ENCODE results near the gene PAX3.
A peak's percentile ranks its signal among the peaks of the same experiment; 100 is the strongest.

PAX3 gene

DNA sequence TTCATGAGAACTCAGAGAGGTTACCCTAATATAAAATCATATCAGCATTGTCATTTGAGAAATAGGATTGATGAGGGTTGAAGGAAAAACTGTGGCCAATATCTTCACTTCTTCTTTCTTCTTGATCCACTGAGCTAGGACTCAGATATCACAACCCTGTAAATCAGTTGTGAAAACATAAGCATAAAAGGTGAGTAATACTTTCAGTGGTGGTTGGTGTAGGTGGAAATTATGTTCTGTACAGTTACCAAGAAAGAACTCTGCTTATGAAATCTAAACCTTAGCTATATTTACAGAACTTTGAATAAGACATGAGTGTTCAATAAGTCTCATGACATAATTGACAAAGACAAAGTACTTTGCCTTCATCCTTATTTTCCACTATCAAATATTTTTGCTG lies 56.3 kb downstream of the PAX3 start:
- Histone ChIP-seq H2BK15ac (replicated peaks; ENCODE audit: low read depth) (no peak overlapping the region), H3K79me1 (ENCODE audit: low read length) (no peaks in the 10 kb centered on the region), H3K56ac (ENCODE audit: low read length) (no peak overlapping the region), H3K18ac (ENCODE audit: low read length) (no peak overlapping the region), H2BK120ac (ENCODE audit: low read depth, low read length) (no peak overlapping the region), H3K4ac (ENCODE audit: low read depth, low read length) (no peak overlapping the region), H3K4me2 (ENCODE audit: low read length) (no peak overlapping the region), H4K8ac (ENCODE audit: low read depth, low read length) (no peak overlapping the region), H2BK5ac (ENCODE audit: low read length) (no peak overlapping the region), H4K5ac (ENCODE audit: low read length) (no peak overlapping the region), H2AK5ac (ENCODE audit: low read length) (no peak overlapping the region), H3K23ac (ENCODE audit: low read length) (no peak overlapping the region), H3K4me1 (ENCODE audit: control insufficient read depth, low read depth, low read length) (peaks cover 10% of the 10 kb centered on the region), H3K9ac (ENCODE audit: low read length) (no peak overlapping the region), H3K4me3 (ENCODE audit: low read length) (no peak overlapping the region), H3K36me3 (ENCODE audit: control insufficient read depth, insufficient read depth, low read length) (no peaks in the 10 kb centered on the region), H3K27me3 (ENCODE audit: insufficient read depth, low read length, poor library complexity) (no peaks in the 10 kb centered on the region), H3K27ac (ENCODE audit: low read depth, low read length) (no peak overlapping the region), H3K79me2 (ENCODE audit: control insufficient read depth, insufficient read depth, low read length) (no peaks in the 10 kb centered on the region)
- DNase-seq: no peak

DNA sequence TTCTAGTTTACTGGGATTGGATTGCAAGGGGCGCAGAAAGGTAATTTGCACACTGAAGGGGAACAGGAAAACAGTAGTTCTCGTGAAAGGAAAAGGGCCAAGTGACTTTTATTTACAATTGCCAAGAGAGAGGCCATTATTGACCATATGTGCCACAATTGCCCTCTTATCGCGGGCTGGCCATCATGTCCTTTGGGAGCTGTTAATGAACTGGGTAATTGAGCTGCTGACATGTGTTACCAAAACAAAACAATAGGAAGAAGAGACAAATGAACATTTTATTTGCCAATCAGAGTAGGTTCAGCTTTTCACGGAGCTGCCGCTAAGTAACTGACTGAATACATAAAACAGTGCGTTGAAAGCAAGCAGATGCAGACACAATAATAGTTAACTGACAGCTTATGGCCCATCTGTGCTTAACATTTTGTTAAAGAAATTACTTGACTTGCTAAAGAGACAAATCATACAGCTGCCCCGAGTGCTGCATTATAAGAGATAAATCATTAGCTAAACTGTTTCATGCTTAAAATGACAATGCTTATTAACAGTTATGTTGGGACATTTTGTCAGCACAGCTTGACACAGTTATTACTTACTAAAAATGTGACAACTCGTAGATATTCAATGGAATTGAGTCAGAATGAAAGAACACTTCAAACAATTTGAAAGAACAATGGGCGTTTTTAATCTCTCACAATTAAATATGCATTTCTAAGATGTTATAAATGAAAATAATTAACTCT lies 57.5 kb downstream of the PAX3 start:
- Histone ChIP-seq H3K23ac (ENCODE audit: low read length) (no peak overlapping the region), H3K27me3 (ENCODE audit: insufficient read depth, low read length, poor library complexity) (no peaks in the 10 kb centered on the region), H3K18ac (ENCODE audit: low read length) (no peak overlapping the region), H2BK5ac (ENCODE audit: low read length) (no peak overlapping the region), H2BK15ac (replicated peaks; ENCODE audit: low read depth) (no peak overlapping the region), H3K4me1 (ENCODE audit: control insufficient read depth, low read depth, low read length) (peaks cover 10% of the 10 kb centered on the region), H2BK120ac (ENCODE audit: low read depth, low read length) (no peak overlapping the region), H3K36me3 (ENCODE audit: control insufficient read depth, insufficient read depth, low read length) (no peaks in the 10 kb centered on the region), H3K4me2 (ENCODE audit: low read length) (no peak overlapping the region), H3K56ac (ENCODE audit: low read length) (no peak overlapping the region), H4K5ac (ENCODE audit: low read length) (no peak overlapping the region), H3K9ac (ENCODE audit: low read length) (no peak overlapping the region), H3K27ac (ENCODE audit: low read depth, low read length) (no peak overlapping the region), H3K79me2 (ENCODE audit: control insufficient read depth, insufficient read depth, low read length) (no peaks in the 10 kb centered on the region), H3K79me1 (ENCODE audit: low read length) (no peaks in the 10 kb centered on the region), H4K8ac (ENCODE audit: low read depth, low read length) (no peak overlapping the region), H3K4ac (ENCODE audit: low read depth, low read length) (no peak overlapping the region), H3K4me3 (ENCODE audit: low read length) (no peak overlapping the region), H2AK5ac (ENCODE audit: low read length) (no peak overlapping the region)
- DNase-seq: peak; percentile 82
- WGBS (ENCODE audit: extremely low coverage, insufficient coverage, low lambda C conversion rate): no CpG with 5 or more reads among the region's 10 CpGs

DNA sequence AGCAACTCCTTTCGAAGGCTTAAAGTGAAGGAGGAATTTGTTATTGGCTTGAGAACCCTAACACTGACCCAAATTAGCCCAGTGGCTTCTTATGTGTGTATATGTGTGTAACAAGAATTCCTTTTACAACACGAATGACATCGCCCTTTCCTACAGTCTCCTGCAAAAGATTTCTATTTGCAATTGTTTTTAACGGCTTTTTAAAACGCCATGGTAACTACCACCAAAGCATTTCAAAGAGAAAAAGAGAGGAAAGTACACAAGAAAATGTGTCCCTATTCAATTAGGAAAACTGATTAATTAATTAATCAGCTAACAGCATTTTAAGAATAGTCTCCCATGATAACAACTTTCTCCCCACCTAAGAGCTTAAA lies 58.1 kb downstream of the PAX3 start:
- H3K4me3 ChIP-seq (ENCODE audit: low read length): no peak overlapping the region
- no peak overlapping the region for H2AK5ac ChIP-seq (ENCODE audit: low read length)
- no CpG with 5 or more reads among the region's 5 CpGs for WGBS (ENCODE audit: extremely low coverage, insufficient coverage, low lambda C conversion rate)

DNA sequence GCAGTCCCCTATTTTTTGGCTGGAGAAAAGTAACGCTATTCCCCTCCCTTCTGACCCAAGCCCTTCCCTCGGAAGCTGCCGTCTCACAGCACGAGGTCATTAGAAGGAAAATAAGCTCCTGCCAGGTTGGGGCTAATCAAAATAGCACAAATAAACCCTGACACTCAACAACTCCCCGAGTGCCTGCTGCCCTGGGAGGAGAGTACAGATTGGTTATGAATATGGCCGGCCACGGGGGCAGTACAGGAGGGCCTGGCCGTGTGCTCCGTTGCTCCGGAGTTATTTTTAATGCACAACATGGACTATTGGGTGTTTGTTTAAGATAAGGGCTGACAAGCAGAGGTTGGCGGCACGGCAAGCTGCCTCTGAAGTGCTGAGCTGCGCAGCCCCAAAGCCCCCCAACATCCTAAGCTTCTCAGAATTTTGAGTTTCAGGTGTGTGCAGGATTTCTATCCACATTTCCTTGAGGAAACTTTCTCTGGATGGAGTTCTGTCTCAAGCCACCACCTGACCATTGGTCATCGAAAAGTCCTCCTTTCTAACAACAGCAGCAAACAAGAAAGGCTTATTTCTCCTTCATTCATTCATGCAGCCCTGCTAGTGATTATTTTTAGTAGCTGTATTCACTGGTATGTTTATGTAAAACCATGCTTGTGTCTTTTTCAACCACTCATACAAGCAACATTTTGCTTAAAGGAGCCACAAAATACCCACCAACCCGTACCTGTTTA lies 58.7 kb downstream of the PAX3 start:
- no peak overlapping the region for H2AK5ac ChIP-seq (ENCODE audit: low read length)
- no peak overlapping the region for H2BK120ac ChIP-seq (ENCODE audit: low read depth, low read length)
- H3K9ac ChIP-seq (ENCODE audit: low read length): no peak overlapping the region
- no peak overlapping the region for H2BK5ac ChIP-seq (ENCODE audit: low read length)
- H3K79me1 ChIP-seq (ENCODE audit: low read length): no peaks in the 10 kb centered on the region
- H2BK15ac ChIP-seq (replicated peaks; ENCODE audit: low read depth): no peak overlapping the region
- H3K4ac ChIP-seq (ENCODE audit: low read depth, low read length): no peak overlapping the region
- no peak overlapping the region for H4K5ac ChIP-seq (ENCODE audit: low read length)
- H3K36me3 ChIP-seq (ENCODE audit: control insufficient read depth, insufficient read depth, low read length): no peaks in the 10 kb centered on the region
- peak; percentile 62 for DNase-seq
- peak overlapping the region; percentile 60 for H3K18ac ChIP-seq (ENCODE audit: low read length)
- H4K8ac ChIP-seq (ENCODE audit: low read depth, low read length): no peak overlapping the region
- peaks cover 10% of the 10 kb centered on the region for H3K4me1 ChIP-seq (ENCODE audit: control insufficient read depth, low read depth, low read length)
- H3K23ac ChIP-seq (ENCODE audit: low read length): no peak overlapping the region
- H3K4me2 ChIP-seq (ENCODE audit: low read length): peak overlapping the region; percentile 32
- no peak overlapping the region for H3K27ac ChIP-seq (ENCODE audit: low read depth, low read length)
- H3K79me2 ChIP-seq (ENCODE audit: control insufficient read depth, insufficient read depth, low read length): no peaks in the 10 kb centered on the region
- H3K27me3 ChIP-seq (ENCODE audit: insufficient read depth, low read length, poor library complexity): no peaks in the 10 kb centered on the region
- H3K4me3 ChIP-seq (ENCODE audit: low read length): no peak overlapping the region
- no CpG with 5 or more reads among the region's 15 CpGs for WGBS (ENCODE audit: extremely low coverage, insufficient coverage, low lambda C conversion rate)
- H3K56ac ChIP-seq (ENCODE audit: low read length): peak overlapping the region; percentile 38

More for the DNA sequence above, 58.1 kb downstream of the PAX3 start:
- Histone ChIP-seq H4K5ac (ENCODE audit: low read length) (no peak overlapping the region), H3K23ac (ENCODE audit: low read length) (no peak overlapping the region), H3K27ac (ENCODE audit: low read depth, low read length) (no peak overlapping the region), H3K36me3 (ENCODE audit: control insufficient read depth, insufficient read depth, low read length) (no peaks in the 10 kb centered on the region), H3K18ac (ENCODE audit: low read length) (peak overlapping the region; percentile 60), H3K79me1 (ENCODE audit: low read length) (no peaks in the 10 kb centered on the region), H3K79me2 (ENCODE audit: control insufficient read depth, insufficient read depth, low read length) (no peaks in the 10 kb centered on the region), H3K4ac (ENCODE audit: low read depth, low read length) (no peak overlapping the region), H3K27me3 (ENCODE audit: insufficient read depth, low read length, poor library complexity) (no peaks in the 10 kb centered on the region), H2BK5ac (ENCODE audit: low read length) (no peak overlapping the region), H3K56ac (ENCODE audit: low read length) (no peak overlapping the region), H2BK15ac (replicated peaks; ENCODE audit: low read depth) (no peak overlapping the region), H3K4me1 (ENCODE audit: control insufficient read depth, low read depth, low read length) (peaks cover 10% of the 10 kb centered on the region), H2BK120ac (ENCODE audit: low read depth, low read length) (no peak overlapping the region), H3K4me2 (ENCODE audit: low read length) (no peak overlapping the region), H4K8ac (ENCODE audit: low read depth, low read length) (no peak overlapping the region), H3K9ac (ENCODE audit: low read length) (no peak overlapping the region)
- DNase-seq: peak; percentile 52

GRCh38 chr2:222239091-222239490 lies 59.7 kb downstream of the PAX3 start:
- no peak overlapping the region for H3K56ac ChIP-seq (ENCODE audit: low read length)
- H3K23ac ChIP-seq (ENCODE audit: low read length): no peak overlapping the region
- no peaks in the 10 kb centered on the region for H3K79me2 ChIP-seq (ENCODE audit: control insufficient read depth, insufficient read depth, low read length)
- WGBS (ENCODE audit: extremely low coverage, insufficient coverage, low lambda C conversion rate): 100% methylated on average over 1 of the region's 4 CpGs
- H3K4ac ChIP-seq (ENCODE audit: low read depth, low read length): no peak overlapping the region
- no peak for DNase-seq
- no peak overlapping the region for H2BK120ac ChIP-seq (ENCODE audit: low read depth, low read length)
- no peak overlapping the region for H3K4me3 ChIP-seq (ENCODE audit: low read length)
- no peak overlapping the region for H3K18ac ChIP-seq (ENCODE audit: low read length)
- H4K8ac ChIP-seq (ENCODE audit: low read depth, low read length): no peak overlapping the region
- no peak overlapping the region for H3K9ac ChIP-seq (ENCODE audit: low read length)
- H3K36me3 ChIP-seq (ENCODE audit: control insufficient read depth, insufficient read depth, low read length): no peaks in the 10 kb centered on the region
- no peak overlapping the region for H3K27ac ChIP-seq (ENCODE audit: low read depth, low read length)
- no peak overlapping the region for H3K4me2 ChIP-seq (ENCODE audit: low read length)
- peaks cover 10% of the 10 kb centered on the region for H3K4me1 ChIP-seq (ENCODE audit: control insufficient read depth, low read depth, low read length)
- no peaks in the 10 kb centered on the region for H3K27me3 ChIP-seq (ENCODE audit: insufficient read depth, low read length, poor library complexity)
- H4K5ac ChIP-seq (ENCODE audit: low read length): no peak overlapping the region
- no peak overlapping the region for H2BK15ac ChIP-seq (replicated peaks; ENCODE audit: low read depth)
- no peak overlapping the region for H2AK5ac ChIP-seq (ENCODE audit: low read length)
- H3K79me1 ChIP-seq (ENCODE audit: low read length): no peaks in the 10 kb centered on the region
- H2BK5ac ChIP-seq (ENCODE audit: low read length): no peak overlapping the region
